Liver (tissue), 9 donors: Measurements from ENCODE around the gene ZFHX2. TPM values are rescaled to one million over a fixed set of nuclear protein-coding genes. Genes with fewer than 3 reads are reported as not detected.

Source experiments
- DNase-seq: peaks from one replicate; pipeline ENCODE4 v3.0.0-alpha.2; 2017; ENCODE audit warnings: low spot score
- H3K27ac ChIP-seq, 2 donors: one replicate each; pipeline ENCODE4 v1.7.0; 2013; ENCODE audit warnings: inconsistent platforms in 2 of 2, low read length in 2 of 2, control low read depth in 1 of 2, low read depth in 1 of 2, mild to moderate bottlenecking in 1 of 2
- H3K27me3 ChIP-seq, 4 donors: one replicate each; pipeline versions ENCODE4 v1.6.1 to v1.7.0; 2013; ENCODE audit warnings: low read length in 3 of 4, inconsistent platforms in 1 of 4, mild to moderate bottlenecking in 1 of 4, moderate library complexity in 1 of 4; ENCODE audit not compliant: control insufficient read depth in 4 of 4, insufficient read depth in 4 of 4
- H3K36me3 ChIP-seq, 4 donors: one replicate each; pipeline versions ENCODE4 v1.6.1 to v1.7.0; 2013; ENCODE audit warnings: low read length in 3 of 4, mild to moderate bottlenecking in 3 of 4, low read depth in 1 of 4, moderate library complexity in 1 of 4; ENCODE audit not compliant: control insufficient read depth in 4 of 4, insufficient read depth in 3 of 4
- H3K4me1 ChIP-seq, 4 donors: one replicate each; pipeline versions ENCODE4 v1.6.1 to v1.7.0; 2013; ENCODE audit warnings: low read length in 3 of 4, mild to moderate bottlenecking in 3 of 4, moderate library complexity in 1 of 4; ENCODE audit not compliant: control insufficient read depth in 4 of 4, insufficient read depth in 4 of 4
- H3K4me3 ChIP-seq, 3 donors: one replicate each; pipeline versions ENCODE4 v1.6.1 to v1.7.0; 2013; ENCODE audit warnings: low read length in 3 of 3, control low read depth in 1 of 3, low read depth in 1 of 3, mild to moderate bottlenecking in 1 of 3
- H3K9ac ChIP-seq, 2 donors: one replicate each; pipeline ENCODE4 v1.7.0; 2013; ENCODE audit warnings: low read length in 2 of 2, mild to moderate bottlenecking in 2 of 2, moderate library complexity in 2 of 2, control low read depth in 1 of 2, low read depth in 1 of 2
- H3K9me3 ChIP-seq, 4 donors: one replicate each; pipeline versions ENCODE4 v1.6.1 to v1.7.0; 2013; ENCODE audit warnings: low read length in 3 of 4; ENCODE audit not compliant: control insufficient read depth in 4 of 4
- ATF3 ChIP-seq: IDR thresholded peaks from 2 replicates; pipeline ENCODE4 v1.6.1; 2016; ENCODE audit warnings: antibody characterized with exemption
- CTCF ChIP-seq: fragments of 150-350 bp; IDR thresholded peaks from 2 replicates; pipeline ENCODE4 v1.5.1; 2017; ENCODE audit warnings: improper control_type of control experiment, low read depth, low read length; ENCODE audit not compliant: missing input control
- EGR1 ChIP-seq, 2 donors: IDR thresholded peaks; 2 replicates each; pipeline ENCODE4 v1.6.1; 2016 to 2018; ENCODE audit warnings: antibody characterized with exemption in 2 of 2, low read depth in 2 of 2
- FOXA1 ChIP-seq: IDR thresholded peaks from 2 replicates; pipeline ENCODE4 v1.6.1; 2016; ENCODE audit warnings: antibody characterized with exemption
- FOXA2 ChIP-seq: IDR thresholded peaks from 2 replicates; pipeline ENCODE4 v1.6.1; 2016; ENCODE audit warnings: antibody characterized with exemption
- GABPA ChIP-seq, 2 donors: IDR thresholded peaks in 1 of 2; conservative IDR thresholded peaks in 1 of 2; 2 replicates each; pipeline ENCODE4 v1.6.1; 2016; ENCODE audit warnings: antibody characterized with exemption in 2 of 2, mild to moderate bottlenecking in 1 of 2, moderate library complexity in 1 of 2
- HNF4A ChIP-seq, 2 donors: conservative IDR thresholded peaks; 2 replicates each; pipeline ENCODE4 v1.6.1; 2016; ENCODE audit warnings: antibody characterized with exemption in 2 of 2, mild to moderate bottlenecking in 2 of 2
- HNF4G ChIP-seq: IDR thresholded peaks from 2 replicates; pipeline ENCODE4 v1.6.1; 2016; ENCODE audit warnings: antibody characterized with exemption
- JUND ChIP-seq, 2 donors: IDR thresholded peaks; 2 replicates each; pipeline ENCODE4 v1.6.1; 2016; ENCODE audit warnings: antibody characterized with exemption in 2 of 2
- MAX ChIP-seq: IDR thresholded peaks from 2 replicates; pipeline ENCODE4 v1.6.1; 2016; ENCODE audit warnings: antibody characterized with exemption
- NR2F2 ChIP-seq: IDR thresholded peaks from 2 replicates; pipeline ENCODE4 v1.6.1; 2016; ENCODE audit warnings: antibody characterized with exemption
- RAD21 ChIP-seq, 2 donors: IDR thresholded peaks; 2 replicates each; pipeline ENCODE4 v1.6.1; 2016; ENCODE audit warnings: antibody characterized with exemption in 2 of 2, mild to moderate bottlenecking in 2 of 2
- REST ChIP-seq: IDR thresholded peaks from 2 replicates; pipeline ENCODE4 v1.6.1; 2016; ENCODE audit warnings: antibody characterized with exemption, mild to moderate bottlenecking
- RXRA ChIP-seq, 2 donors: IDR thresholded peaks; 2 replicates each; pipeline ENCODE4 v1.6.1; 2017 to 2018; ENCODE audit warnings: antibody characterized with exemption in 2 of 2, mild to moderate bottlenecking in 1 of 2
- TAF1 ChIP-seq: conservative IDR thresholded peaks from 2 replicates; pipeline ENCODE4 v1.6.1; 2016; ENCODE audit warnings: antibody characterized with exemption, mild to moderate bottlenecking
- YY1 ChIP-seq: IDR thresholded peaks from 2 replicates; pipeline ENCODE4 v1.6.1; 2016; ENCODE audit warnings: antibody characterized with exemption, mild to moderate bottlenecking
- ZBTB33 ChIP-seq: IDR thresholded peaks from 2 replicates; pipeline ENCODE4 v1.6.1; 2016; ENCODE audit warnings: antibody characterized with exemption
- WGBS: extraction: QIAGEN DNeasy Blood & Tissue Kit; methylation state at CpG from one replicate; pipeline ENCODE4 v1.1.7; 2013; 5-methylcytosine and 5-hydroxymethylcytosine counted together
- polyA plus RNA-seq, 2 donors: library from polyadenylated mRNA; stranded (reverse) in 1 of 2; unstranded in 1 of 2; fragments of 200-250 nt in 1 of 2; fragments of >200 nt in 1 of 2; fragmentation: Nextera tagmentation in 1 of 2; extraction: Ambion mirVana in 1 of 2; gene quantifications; one replicate each; pipeline versions ENCODE4 v1.2.1 to v1.2.3, GENCODE V29; 2013 to 2015
- total RNA-seq, 2 donors: library from RNA; depleted of rRNA; stranded (reverse); fragments of >200 nt; gene quantifications; one replicate each; pipeline ENCODE4 v1.2.3, GENCODE V29; 2014
- donor health status: healthy.
- donor health status: healthy.
- donor health status: healthy.
- donor health status: healthy.
- donor health status: healthy.

ZFHX2 gene
- total and polyA plus RNA-seq, 4 donors: 0.06 to 0.14 (median 0.10) TPM

- H3K4me1 ChIP-seq: peaks cover 0 to 30% (median 19%) of the 10 kb centered on the region in 4 donors
- no peak overlapping the region for H3K9ac ChIP-seq
- no peaks in the 10 kb centered on the region for H3K27me3 ChIP-seq
- H3K27ac ChIP-seq: no peak overlapping the region
- DNase-seq: no peak
- H3K9me3 ChIP-seq: no peaks in the 10 kb centered on the region
- H3K36me3 ChIP-seq: peaks cover 1 to 10% (median 4%) of the 10 kb centered on the region in 4 donors
- 91% methylated on average over 11 of the region's 11 CpGs for WGBS
- TF ChIP-seq ATF3: no peak
- TF ChIP-seq JUND (IDR thresholded peaks at IDR 0.05): no peak
- TF ChIP-seq GABPA (IDR thresholded peaks at IDR 0.05 in 1 of 2, conservative IDR thresholded peaks at IDR 0.05 in 1 of 2): no peak
- no peak for TF ChIP-seq YY1
- TF ChIP-seq HNF4G: no peak
- TF ChIP-seq CTCF: no peak
- no peak for TF ChIP-seq FOXA2
- TF ChIP-seq RXRA (IDR thresholded peaks at IDR 0.05): no peak
- no peak for TF ChIP-seq TAF1
- no peak for TF ChIP-seq HNF4A (conservative IDR thresholded peaks at IDR 0.05)
- TF ChIP-seq MAX: no peak
- no peak for TF ChIP-seq EGR1 (IDR thresholded peaks at IDR 0.05; ENCODE audit: low read depth in 2 of 2)
- no peak for TF ChIP-seq ZBTB33
- no peak for TF ChIP-seq NR2F2
- no peak for TF ChIP-seq RAD21 (IDR thresholded peaks at IDR 0.05)
- no peak for TF ChIP-seq FOXA1
- no peak for TF ChIP-seq REST
- no peak overlapping the region for H3K4me3 ChIP-seq
Measured at GRCh38 chr14:23565626-23566025, 14.1 kb upstream of the ZFHX2 start.

GRCh38 chr14:23564876-23565275, 13.3 kb upstream of the ZFHX2 start:
- Histone ChIP-seq H3K27me3 (no peaks in the 10 kb centered on the region), H3K27ac (no peak overlapping the region), H3K36me3 (peaks cover 1 to 16% (median 6%) of the 10 kb centered on the region in 4 donors), H3K4me1 (peaks cover 0 to 30% (median 19%) of the 10 kb centered on the region in 4 donors), H3K9ac (no peak overlapping the region), H3K9me3 (no peaks in the 10 kb centered on the region), H3K4me3 (no peak overlapping the region)
- no peak for DNase-seq
- TF ChIP-seq TAF1: no peak
- no peak for TF ChIP-seq FOXA1
- no peak for TF ChIP-seq ZBTB33
- TF ChIP-seq NR2F2: no peak
- TF ChIP-seq MAX: no peak
- TF ChIP-seq HNF4G: no peak
- TF ChIP-seq CTCF: no peak
- no peak for TF ChIP-seq ATF3
- TF ChIP-seq FOXA2: no peak
- 92% methylated on average over 7 of the region's 7 CpGs for WGBS
